ENCODE results near the gene HSD17B2.

DNA sequence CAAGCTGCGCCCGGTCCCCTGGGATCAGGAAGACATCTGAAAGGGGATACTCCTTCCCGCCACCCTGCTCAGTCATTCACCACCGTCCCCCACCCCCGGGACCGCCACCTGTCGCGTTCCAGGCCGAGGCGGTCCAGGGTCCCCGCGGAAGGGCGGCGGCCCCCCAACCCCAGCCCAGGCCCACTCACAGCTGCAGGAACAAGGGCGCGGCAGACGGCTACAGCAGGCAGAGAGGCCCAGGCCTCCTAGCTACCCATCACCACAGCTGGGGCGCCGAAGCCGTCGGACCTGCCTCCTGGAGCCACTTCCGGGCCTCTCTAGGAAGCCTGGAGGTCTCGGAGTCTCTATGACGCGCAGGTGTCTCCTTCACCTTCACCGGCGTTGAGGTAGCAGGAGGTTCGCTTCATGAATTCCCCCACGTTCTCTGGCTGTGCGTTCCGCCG is 23.8 kb upstream of the HSD17B2 start, which contains the start of gene SDR42E1:
- TF ChIP-seq, protein P1, sequence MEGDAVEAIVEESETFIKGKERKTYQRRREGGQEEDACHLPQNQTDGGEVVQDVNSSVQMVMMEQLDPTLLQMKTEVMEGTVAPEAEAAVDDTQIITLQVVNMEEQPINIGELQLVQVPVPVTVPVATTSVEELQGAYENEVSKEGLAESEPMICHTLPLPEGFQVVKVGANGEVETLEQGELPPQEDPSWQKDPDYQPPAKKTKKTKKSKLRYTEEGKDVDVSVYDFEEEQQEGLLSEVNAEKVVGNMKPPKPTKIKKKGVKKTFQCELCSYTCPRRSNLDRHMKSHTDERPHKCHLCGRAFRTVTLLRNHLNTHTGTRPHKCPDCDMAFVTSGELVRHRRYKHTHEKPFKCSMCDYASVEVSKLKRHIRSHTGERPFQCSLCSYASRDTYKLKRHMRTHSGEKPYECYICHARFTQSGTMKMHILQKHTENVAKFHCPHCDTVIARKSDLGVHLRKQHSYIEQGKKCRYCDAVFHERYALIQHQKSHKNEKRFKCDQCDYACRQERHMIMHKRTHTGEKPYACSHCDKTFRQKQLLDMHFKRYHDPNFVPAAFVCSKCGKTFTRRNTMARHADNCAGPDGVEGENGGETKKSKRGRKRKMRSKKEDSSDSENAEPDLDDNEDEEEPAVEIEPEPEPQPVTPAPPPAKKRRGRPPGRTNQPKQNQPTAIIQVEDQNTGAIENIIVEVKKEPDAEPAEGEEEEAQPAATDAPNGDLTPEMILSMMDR (conservative IDR thresholded peaks at IDR 0.05): no peak
- TF ChIP-seq ZFX (IDR thresholded peaks at IDR 0.05): no peak
